HCT116 (cell line): Measurements from ENCODE around the gene ASCC2. TPM values are rescaled to one million over a fixed set of nuclear protein-coding genes. Genes with fewer than 3 reads are reported as not detected.

Source experiments
- ATAC-seq: fragments of 200-7000 bp; cut with Tn5 transposase; 2 replicates; pipeline ENCODE4 v1.9.1; 2020; ENCODE audit warnings: mild to moderate bottlenecking, moderate library complexity
- BruUV-seq: library from RNA; stranded (reverse); fragments of 400-500 nt; replicated peaks from 2 replicates; lab custom pipeline; 2021; lab: Mats Ljungman, UMichigan
- CTCF ChIA-PET: fragments of 300-600 bp; sonication (Branson Sonifier 250); formaldehyde crosslinking; loops from one replicate; lab custom pipeline; 2021; ENCODE audit warnings: antibody characterized with exemption; lab: Charles Lee
- POLR2A ChIA-PET: fragments of 300-600, 350-600 bp; sonication (Branson Sonifier 250); formaldehyde crosslinking; loops from one replicate; lab custom pipeline; 2021; ENCODE audit warnings: antibody characterized with exemption; lab: Charles Lee
- RAD21 ChIA-PET, 2 experiments: fragments of 300-600 bp; sonication (Branson Sonifier 250); formaldehyde crosslinking; loops; one replicate each; lab custom pipeline; 2023; ENCODE audit warnings: low total read pairs in 2 of 2; ENCODE audit not compliant: uncharacterized antibody in 2 of 2, unreplicated experiment in 2 of 2, low non-redundant PET in 1 of 2; lab: Charles Lee
- DNase-seq: peaks from one replicate; pipeline ENCODE4 v3.0.0-alpha.2; 2010; ENCODE audit warnings: low read depth, low spot score
- H2AFZ ChIP-seq: fragments of 200-600 bp; shearing (Covaris generic), sonication (generic); 2 replicates; pipeline ENCODE4 v1.6.1; 2017; ENCODE audit warnings: low read depth, mixed run types, mixed read lengths, antibody characterized with exemption, low read length; ENCODE audit not compliant: poor library complexity, severe bottlenecking
- H3K27ac ChIP-seq: 2 replicates; pipeline ENCODE4 v1.5.1; 2012; ENCODE audit warnings: low read depth, low read length
- H3K27me3 ChIP-seq: fragments of 200-600 bp; sonication (generic); 2 replicates; pipeline ENCODE4 v1.6.1; 2016; ENCODE audit warnings: mixed run types, low read length, mixed read lengths; ENCODE audit not compliant: insufficient read depth
- H3K36me3 ChIP-seq, 2 experiments: fragments of 200-500 bp in 1 of 2; fragments of 200-600 bp in 1 of 2; sonication (Bioruptor generic) in 1 of 2; sonication (generic) in 1 of 2; 2 replicates each; pipeline versions ENCODE4 v1.5.1 to v1.6.1; 2014 to 2016; ENCODE audit warnings: low read length in 2 of 2, inconsistent platforms in 1 of 2, mixed read lengths in 1 of 2, mixed run types in 1 of 2; ENCODE audit not compliant: insufficient read depth in 2 of 2, control insufficient read depth in 1 of 2
- H3K4me1 ChIP-seq, 2 experiments: fragments of 200-600 bp in 1 of 2; sonication (generic) in 1 of 2; 2 replicates each; pipeline versions ENCODE4 v1.5.1 to v1.6.1; 2012 to 2017; ENCODE audit warnings: low read length in 2 of 2, inconsistent platforms in 1 of 2, mild to moderate bottlenecking in 1 of 2, mixed read lengths in 1 of 2, mixed run types in 1 of 2, moderate library complexity in 1 of 2; ENCODE audit not compliant: insufficient read depth in 2 of 2, control insufficient read depth in 1 of 2
- H3K4me2 ChIP-seq: fragments of 200-600 bp; sonication (generic); 2 replicates; pipeline ENCODE4 v1.6.1; 2017; ENCODE audit warnings: mixed run types, low read length, mixed read lengths
- H3K4me3 ChIP-seq, 2 experiments: fragments of 200-600 bp in 1 of 2; sonication (generic) in 1 of 2; replicated peaks in 1 of 2; 2 replicates each; pipeline ENCODE4 v1.5.1; 2011 to 2016; ENCODE audit warnings: low read length in 2 of 2, control low read depth in 1 of 2, low read depth in 1 of 2, mild to moderate bottlenecking in 1 of 2, mixed read lengths in 1 of 2, mixed run types in 1 of 2
- H3K79me2 ChIP-seq: fragments of 200-600 bp; sonication (generic); 2 replicates; pipeline ENCODE4 v1.6.1; 2017; ENCODE audit warnings: mild to moderate bottlenecking, mixed run types, low read length, moderate library complexity, mixed read lengths; ENCODE audit not compliant: insufficient read depth
- H3K9ac ChIP-seq: fragments of 200-600 bp; sonication (generic); 2 replicates; pipeline ENCODE4 v1.6.1; 2016; ENCODE audit warnings: low read length, mixed read lengths
- H3K9me2 ChIP-seq: fragments of 200-600 bp; sonication (generic), shearing (Covaris generic); 2 replicates; pipeline ENCODE4 v1.6.1; 2017; ENCODE audit warnings: mixed run types, mild to moderate bottlenecking, moderate library complexity; ENCODE audit not compliant: insufficient read depth
- H3K9me3 ChIP-seq, 2 experiments: fragments of 200-500 bp in 1 of 2; fragments of 200-600 bp in 1 of 2; sonication (Bioruptor generic) in 1 of 2; sonication (generic) in 1 of 2; 2 replicates each; pipeline ENCODE4 v1.6.1; 2014 to 2017; ENCODE audit warnings: low read length in 2 of 2, mixed read lengths in 2 of 2, inconsistent platforms in 1 of 2, low read depth in 1 of 2, mild to moderate bottlenecking in 1 of 2, mixed run types in 1 of 2, moderate library complexity in 1 of 2; ENCODE audit not compliant: control insufficient read depth in 1 of 2, insufficient read depth in 1 of 2
- H4K20me1 ChIP-seq: fragments of 200-600 bp; sonication (generic), shearing (Covaris generic); 2 replicates; pipeline ENCODE4 v1.6.1; 2017; ENCODE audit warnings: mixed run types, mild to moderate bottlenecking, moderate library complexity; ENCODE audit not compliant: insufficient read depth
- ATF3 ChIP-seq: IDR thresholded peaks from 2 replicates; pipeline ENCODE4 v1.6.1; 2012
- CBX3 ChIP-seq: IDR thresholded peaks from 2 replicates; pipeline ENCODE4 v1.6.1; 2012; ENCODE audit warnings: low read depth
- CEBPB ChIP-seq: IDR thresholded peaks from 2 replicates; pipeline ENCODE4 v1.6.1; 2012; ENCODE audit warnings: low read depth
- ELF1 ChIP-seq: IDR thresholded peaks from 2 replicates; pipeline ENCODE4 v1.6.1; 2012; ENCODE audit warnings: low read depth, borderline replicate concordance
- EZH2 ChIP-seq: fragments of 200-600 bp; sonication (generic); IDR thresholded peaks from 2 replicates; pipeline ENCODE4 v1.6.1; 2017; ENCODE audit warnings: antibody characterized with exemption, mixed run types
- FOSL1 ChIP-seq: IDR thresholded peaks from 2 replicates; pipeline ENCODE4 v1.6.1; 2012; ENCODE audit warnings: low read depth
- MAX ChIP-seq: IDR thresholded peaks from 2 replicates; pipeline ENCODE4 v1.6.1; 2012
- POLR2A ChIP-seq: IDR thresholded peaks from 2 replicates; pipeline ENCODE4 v1.7.0; 2011; ENCODE audit warnings: borderline replicate concordance; ENCODE audit not compliant: insufficient read depth, insufficient read length; ENCODE audit errors: extremely low read depth
- RAD21 ChIP-seq: IDR thresholded peaks from 2 replicates; pipeline ENCODE4 v1.6.1; 2012; ENCODE audit warnings: low read depth, mild to moderate bottlenecking
- SP1 ChIP-seq: IDR thresholded peaks from 2 replicates; pipeline ENCODE4 v1.6.1; 2012; ENCODE audit warnings: low read depth
- SRF ChIP-seq: IDR thresholded peaks from 2 replicates; pipeline ENCODE4 v1.6.1; 2012; ENCODE audit warnings: low read depth
- YY1 ChIP-seq: IDR thresholded peaks from 2 replicates; pipeline ENCODE4 v1.6.1; 2011; ENCODE audit warnings: low read length, low read depth, moderate library complexity, mild to moderate bottlenecking; ENCODE audit not compliant: insufficient replicate concordance; ENCODE audit errors: extremely low read depth
- ZBTB33 ChIP-seq: IDR thresholded peaks from 2 replicates; pipeline ENCODE4 v1.6.1; 2011; ENCODE audit warnings: mild to moderate bottlenecking, low read length, moderate library complexity; ENCODE audit not compliant: insufficient replicate concordance; ENCODE audit errors: extremely low read depth
- ZNF274 ChIP-seq: fragments of 200-500 bp; sonication (Bioruptor generic); IDR thresholded peaks from 2 replicates; pipeline ENCODE4 v1.6.1; 2014; ENCODE audit warnings: mild to moderate bottlenecking, low read depth, low read length, inconsistent platforms
- intact Hi-C: fragments of 100-400 bp; cut with micrococcal nuclease; formaldehyde crosslinking; loops from 2 replicates; pipeline ENCODE4 v1.10.0; 2022
- total RNA-seq: library from RNA; stranded (reverse); gene quantifications from one replicate; pipeline ENCODE4 v1.2.1, GENCODE V29; 2021; ENCODE audit not compliant: unreplicated experiment

The ASCC2 gene
- total RNA-seq, 1 experiment from 2014 or later = 68.6 TPM

GRCh38 chr22:29780748-29781676 is 57.1 kb downstream of the ASCC2 start:
- no peaks in the 10 kb centered on the region for H3K27me3 ChIP-seq
- no peak overlapping the region for H3K27ac ChIP-seq
- no peak for TF ChIP-seq SRF
- TF ChIP-seq POLR2A = no peak
- TF ChIP-seq RAD21 = no peak
- no peak for TF ChIP-seq ZNF274
- no peak for TF ChIP-seq CEBPB
- no peak for TF ChIP-seq EZH2
- no peak for TF ChIP-seq SP1
- TF ChIP-seq FOSL1 = no peak
- TF ChIP-seq ZBTB33 = no peak
- no peak for TF ChIP-seq ATF3
- no peak for TF ChIP-seq MAX
- TF ChIP-seq ELF1 = no peak
- no peak for TF ChIP-seq YY1
- TF ChIP-seq CBX3 = no peak
- DNase-seq (no peak), ATAC-seq (peak; percentile 37)
- no peaks in the 10 kb centered on the region for H4K20me1 ChIP-seq
- H3K79me2 ChIP-seq = no peaks in the 10 kb centered on the region
- ChIA-PET CTCF (interaction anchor here (0.7 kb wide), 1 partner anchor 8 kb away, joined by 3 read pairs; no protein-coding TSS in a partner anchor), POLR2A (interaction anchor here (0.7 kb wide), 1 partner anchor 11 kb away, joined by 3 read pairs; no protein-coding TSS in a partner anchor), RAD21 (no interaction called here)
- no peak overlapping the region for H3K4me3 ChIP-seq
- no peaks in the 10 kb centered on the region for H3K9me2 ChIP-seq
- no peaks in the 10 kb centered on the region for H3K36me3 ChIP-seq
- peak overlapping the region; percentile 43 for H3K4me2 ChIP-seq
- H3K9ac ChIP-seq = 0 out of 2 replicates have a peak overlapping the region, but pooled peaks have one; percentile 8
- peaks cover 11 to 38% of the 10 kb centered on the region in 2 experiments for H3K4me1 ChIP-seq
- no peak overlapping the region for H2AFZ ChIP-seq
- intact Hi-C loops = no loop called here
- no peaks in the 10 kb centered on the region for H3K9me3 ChIP-seq
- no TSS peak for BruUV-seq
